Endothelial cell of umbilical vein (primary cell): ENCODE measurements around the gene METTL18.

ENCODE experiments used
- CTCF ChIP-seq, 2 donors: IDR thresholded peaks; 1 replicate in 1 of 2; 2 replicates in 1 of 2; pipeline ENCODE4 v1.5.1; 2011; ENCODE audit warnings: low read length in 2 of 2, mild to moderate bottlenecking in 2 of 2, moderate library complexity in 2 of 2, control low read depth in 1 of 2, inconsistent platforms in 1 of 2, low read depth in 1 of 2; ENCODE audit not compliant: insufficient read depth in 1 of 2; ENCODE audit errors: extremely low read depth in 1 of 2
- EZH2 ChIP-seq: IDR thresholded peaks from 2 replicates; pipeline ENCODE4 v1.6.1; 2012; ENCODE audit warnings: borderline replicate concordance, low read depth, mild to moderate bottlenecking, moderate library complexity, low read length, inconsistent platforms; ENCODE audit not compliant: severe bottlenecking
- FOS ChIP-seq: IDR thresholded peaks from 2 replicates; pipeline ENCODE4 v1.6.1; 2011; ENCODE audit warnings: mild to moderate bottlenecking, low read length, moderate library complexity, borderline replicate concordance; ENCODE audit not compliant: insufficient read depth
- GATA2 ChIP-seq: IDR thresholded peaks from 2 replicates; pipeline ENCODE4 v1.7.0; 2011; ENCODE audit warnings: low read depth, mild to moderate bottlenecking, moderate library complexity, mixed read lengths, low read length; ENCODE audit not compliant: insufficient read length, insufficient read depth
- JUN ChIP-seq: IDR thresholded peaks from 2 replicates; pipeline ENCODE4 v1.6.1; 2011; ENCODE audit warnings: borderline replicate concordance, low read depth; ENCODE audit not compliant: insufficient read length, insufficient read depth
- MAX ChIP-seq: IDR thresholded peaks from 2 replicates; pipeline ENCODE4 v1.6.1; 2011; ENCODE audit not compliant: insufficient read depth, insufficient read length
- MYC ChIP-seq: IDR thresholded peaks from one replicate; pipeline ENCODE4 v1.6.1; 2011; ENCODE audit warnings: mild to moderate bottlenecking, low read depth, low read length
- POLR2A ChIP-seq: IDR thresholded peaks from 2 replicates; pipeline ENCODE4 v1.6.1; 2012; ENCODE audit warnings: low read depth, mild to moderate bottlenecking, control low read depth, low read length
- POLR2AphosphoS5 ChIP-seq: IDR thresholded peaks from 2 replicates; pipeline ENCODE4 v1.6.1; 2012; ENCODE audit warnings: low read depth, mild to moderate bottlenecking, control low read depth, low read length, moderate library complexity; ENCODE audit not compliant: insufficient read depth

- TF ChIP-seq CTCF (IDR thresholded peaks at IDR 0.05; ENCODE audit: extremely low read depth in 1 of 2, insufficient read depth in 1 of 2, low read depth in 1 of 2, low read length in 2 of 2): no peak
- TF ChIP-seq POLR2AphosphoS5: no peak
- no peak for TF ChIP-seq MAX
- TF ChIP-seq POLR2A: no peak
- no peak for TF ChIP-seq EZH2
- TF ChIP-seq MYC: no peak
- no peak for TF ChIP-seq FOS
- peak; percentile 42 for TF ChIP-seq GATA2
- no peak for TF ChIP-seq JUN
Measured at GRCh38 chr1:169779150-169779549, 15.6 kb downstream of the METTL18 start.
